Measurements from ENCODE around the gene LRRC4C.

LRRC4C gene

DNA sequence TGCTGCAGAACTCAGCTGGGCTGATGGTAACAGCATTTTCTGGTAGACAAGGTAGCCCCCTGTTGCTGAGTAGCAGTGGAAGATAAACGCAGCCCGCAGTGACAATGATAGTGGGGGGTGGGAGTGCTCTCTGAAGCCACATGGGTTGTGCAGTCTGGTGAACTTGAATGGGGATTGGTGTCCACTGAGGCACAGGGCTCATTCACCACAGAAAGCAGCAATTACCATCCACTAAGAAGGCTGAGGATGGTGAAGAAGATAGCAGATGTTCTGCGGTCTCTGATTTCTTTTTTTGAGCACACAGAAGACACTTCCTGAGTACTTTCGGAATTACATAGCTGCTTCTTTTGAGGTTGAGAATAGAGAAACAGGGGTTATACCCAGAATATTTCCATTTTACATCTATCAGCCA, 150.3 kb downstream of the LRRC4C start:
- DNase-seq (ENCODE audit: low read depth in 1 of 2, low spot score in 1 of 2): no peak

GRCh38 chr11:41308286-41308685, 151.2 kb downstream of the LRRC4C start:
- in situ Hi-C loops (cut with HindIII; ENCODE audit: low pct_unique_long_range_greater_than_20kb, low sequenced_read_pairs): no loop called here
- DNase-seq (ENCODE audit: low read depth in 1 of 2, low spot score in 1 of 2): no peak
- no peak for TF ChIP-seq JUND (IDR thresholded peaks at IDR 0.05; ENCODE audit: low read depth)

More for the DNA sequence above, 150.3 kb downstream of the LRRC4C start:
- no peak for TF ChIP-seq JUND (IDR thresholded peaks at IDR 0.05; ENCODE audit: low read depth)
- in situ Hi-C loops (cut with HindIII; ENCODE audit: low pct_unique_long_range_greater_than_20kb, low sequenced_read_pairs): no loop called here

GRCh38 chr11:41307296-41308080, 152.0 kb downstream of the LRRC4C start:
- TF ChIP-seq JUND (IDR thresholded peaks at IDR 0.05; ENCODE audit: low read depth): no peak
- in situ Hi-C loops (cut with HindIII; ENCODE audit: low pct_unique_long_range_greater_than_20kb, low sequenced_read_pairs): no loop called here
- no peak for DNase-seq (ENCODE audit: low read depth in 1 of 2, low spot score in 1 of 2)

- no peak for DNase-seq (ENCODE audit: low read depth in 1 of 2, low spot score in 1 of 2)
- in situ Hi-C loops (cut with HindIII; ENCODE audit: low pct_unique_long_range_greater_than_20kb, low sequenced_read_pairs): no loop called here
- TF ChIP-seq JUND (IDR thresholded peaks at IDR 0.05; ENCODE audit: low read depth): no peak
Observed at GRCh38 chr11:41306431-41306830, 153.0 kb downstream of the LRRC4C start.

- no peak for DNase-seq (ENCODE audit: low read depth in 1 of 2, low spot score in 1 of 2)
- no peak for TF ChIP-seq JUND (IDR thresholded peaks at IDR 0.05; ENCODE audit: low read depth)
- in situ Hi-C loops (cut with HindIII; ENCODE audit: low pct_unique_long_range_greater_than_20kb, low sequenced_read_pairs): no loop called here
Observed at GRCh38 chr11:41301023-41301422, 158.4 kb downstream of the LRRC4C start.

- in situ Hi-C loops (cut with HindIII; ENCODE audit: low pct_unique_long_range_greater_than_20kb, low sequenced_read_pairs): no loop called here
- no peak for DNase-seq (ENCODE audit: low read depth in 1 of 2, low spot score in 1 of 2)
- TF ChIP-seq JUND (IDR thresholded peaks at IDR 0.05; ENCODE audit: low read depth): no peak
Observed at GRCh38 chr11:41289408-41289807, 170.0 kb downstream of the LRRC4C start.

DNA sequence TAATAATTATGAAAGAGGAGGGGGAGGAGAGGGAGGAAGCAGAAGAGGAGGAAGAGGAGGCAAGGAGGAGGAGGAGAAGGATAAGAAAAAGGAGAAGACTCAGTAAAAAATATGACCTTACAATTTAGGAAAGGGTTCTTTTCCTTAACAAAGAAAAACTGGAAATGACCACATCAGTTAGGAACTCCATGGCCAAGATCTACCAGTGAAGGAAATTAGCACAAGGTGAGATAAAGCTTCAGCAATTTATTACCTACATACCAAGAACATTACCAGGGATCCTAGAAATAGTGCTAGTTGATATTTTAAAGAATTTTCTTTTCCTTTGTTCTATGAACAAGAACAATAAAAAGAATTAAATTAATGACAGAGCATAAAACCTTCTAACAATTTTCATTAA, 172.7 kb downstream of the LRRC4C start:
- in situ Hi-C loops (cut with HindIII; ENCODE audit: low pct_unique_long_range_greater_than_20kb, low sequenced_read_pairs): no loop called here
- no peak for TF ChIP-seq JUND (IDR thresholded peaks at IDR 0.05; ENCODE audit: low read depth)
- no peak for DNase-seq (ENCODE audit: low read depth in 1 of 2, low spot score in 1 of 2)

- in situ Hi-C loops (cut with HindIII; ENCODE audit: low pct_unique_long_range_greater_than_20kb, low sequenced_read_pairs): no loop called here
- DNase-seq (ENCODE audit: low read depth in 1 of 2, low spot score in 1 of 2): no peak
Observed at GRCh38 chr11:41284354-41284753, 175.1 kb downstream of the LRRC4C start.

GRCh38 chr11:41283191-41283930, 176.1 kb downstream of the LRRC4C start:
- no peak for TF ChIP-seq JUND (IDR thresholded peaks at IDR 0.05; ENCODE audit: low read depth)
- DNase-seq (ENCODE audit: low read depth in 1 of 2, low spot score in 1 of 2): no peak
- in situ Hi-C loops (cut with HindIII; ENCODE audit: low pct_unique_long_range_greater_than_20kb, low sequenced_read_pairs): no loop called here

More at GRCh38 chr11:41284354-41284753, 175.1 kb downstream of the LRRC4C start:
- no peak for TF ChIP-seq JUND (IDR thresholded peaks at IDR 0.05; ENCODE audit: low read depth)

DNA sequence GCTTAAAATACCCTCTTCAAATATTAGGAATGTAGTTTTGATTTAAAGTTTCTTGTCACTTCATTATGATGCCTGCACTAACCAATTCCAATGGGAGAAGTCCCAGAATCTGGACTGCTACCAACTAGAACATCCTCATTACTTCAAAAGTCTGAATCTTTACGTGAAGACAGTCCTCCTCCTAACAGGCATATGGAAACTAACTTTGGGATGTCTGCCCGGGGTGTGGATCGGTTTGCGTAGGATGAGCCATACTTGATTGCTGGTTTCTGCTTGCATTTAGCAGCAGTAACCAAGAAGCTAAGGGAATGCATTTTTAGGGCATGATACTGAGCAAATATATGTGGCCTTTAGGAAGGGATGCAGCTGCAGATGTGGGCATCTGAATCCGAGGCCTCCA, 177.1 kb downstream of the LRRC4C start:
- no peak for TF ChIP-seq JUND (IDR thresholded peaks at IDR 0.05; ENCODE audit: low read depth)
- no peak for DNase-seq (ENCODE audit: low read depth in 1 of 2, low spot score in 1 of 2)
- in situ Hi-C loops (cut with HindIII; ENCODE audit: low pct_unique_long_range_greater_than_20kb, low sequenced_read_pairs): no loop called here

GRCh38 chr11:41281131-41281742, 178.2 kb downstream of the LRRC4C start:
- in situ Hi-C loops (cut with HindIII; ENCODE audit: low pct_unique_long_range_greater_than_20kb, low sequenced_read_pairs): no loop called here
- no peak for DNase-seq (ENCODE audit: low read depth in 1 of 2, low spot score in 1 of 2)
- no peak for TF ChIP-seq JUND (IDR thresholded peaks at IDR 0.05; ENCODE audit: low read depth)

- no peak for TF ChIP-seq JUND (IDR thresholded peaks at IDR 0.05; ENCODE audit: low read depth)
- in situ Hi-C loops (cut with HindIII; ENCODE audit: low pct_unique_long_range_greater_than_20kb, low sequenced_read_pairs): no loop called here
- DNase-seq (ENCODE audit: low read depth in 1 of 2, low spot score in 1 of 2): no peak
Observed at GRCh38 chr11:41274831-41275230, 184.6 kb downstream of the LRRC4C start.

GRCh38 chr11:41273908-41274307, 185.5 kb downstream of the LRRC4C start:
- no peak for DNase-seq (ENCODE audit: low read depth in 1 of 2, low spot score in 1 of 2)
- TF ChIP-seq JUND (IDR thresholded peaks at IDR 0.05; ENCODE audit: low read depth): no peak
- in situ Hi-C loops (cut with HindIII; ENCODE audit: low pct_unique_long_range_greater_than_20kb, low sequenced_read_pairs): no loop called here

Data from T47D (cell line).